MM.1S (cell line): ENCODE data around the gene MALRD1.

Experiments used
- EZH2 ChIP-seq: fragments of 300-600 bp; sonication (generic); optimal IDR thresholded peaks from 2 replicates; pipeline ENCODE3; 2017; ENCODE audit warnings: low read depth, mild to moderate bottlenecking, antibody characterized with exemption, low read length, mixed read lengths
- TF ChIP-seq, protein P1 (sequence below): fragments of 300-600 bp; sonication (generic); IDR thresholded peaks from 2 replicates; pipeline ENCODE4 v1.5.1; 2016; ENCODE audit warnings: antibody characterized with exemption, low read length, mixed read lengths

DNA sequence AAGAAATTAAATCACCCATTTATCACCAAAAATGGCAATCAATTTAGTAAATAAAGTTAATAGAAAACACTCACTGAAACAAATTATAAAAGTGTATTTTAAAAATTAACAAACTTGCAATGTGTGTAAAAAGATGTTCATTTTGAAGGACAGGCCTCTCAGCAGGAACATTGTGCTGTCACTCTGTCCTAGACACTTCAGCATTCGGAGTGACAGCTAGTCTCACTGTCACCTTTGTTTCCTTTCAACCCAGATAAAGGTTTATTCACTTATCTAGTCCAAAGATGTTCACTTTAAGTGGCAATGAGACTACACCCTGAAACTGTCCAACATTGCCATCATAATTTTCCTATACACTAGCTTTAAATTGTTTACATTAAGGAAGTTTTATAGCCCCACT lies 675.7 kb downstream of the MALRD1 start:
- TF ChIP-seq, protein P1, sequence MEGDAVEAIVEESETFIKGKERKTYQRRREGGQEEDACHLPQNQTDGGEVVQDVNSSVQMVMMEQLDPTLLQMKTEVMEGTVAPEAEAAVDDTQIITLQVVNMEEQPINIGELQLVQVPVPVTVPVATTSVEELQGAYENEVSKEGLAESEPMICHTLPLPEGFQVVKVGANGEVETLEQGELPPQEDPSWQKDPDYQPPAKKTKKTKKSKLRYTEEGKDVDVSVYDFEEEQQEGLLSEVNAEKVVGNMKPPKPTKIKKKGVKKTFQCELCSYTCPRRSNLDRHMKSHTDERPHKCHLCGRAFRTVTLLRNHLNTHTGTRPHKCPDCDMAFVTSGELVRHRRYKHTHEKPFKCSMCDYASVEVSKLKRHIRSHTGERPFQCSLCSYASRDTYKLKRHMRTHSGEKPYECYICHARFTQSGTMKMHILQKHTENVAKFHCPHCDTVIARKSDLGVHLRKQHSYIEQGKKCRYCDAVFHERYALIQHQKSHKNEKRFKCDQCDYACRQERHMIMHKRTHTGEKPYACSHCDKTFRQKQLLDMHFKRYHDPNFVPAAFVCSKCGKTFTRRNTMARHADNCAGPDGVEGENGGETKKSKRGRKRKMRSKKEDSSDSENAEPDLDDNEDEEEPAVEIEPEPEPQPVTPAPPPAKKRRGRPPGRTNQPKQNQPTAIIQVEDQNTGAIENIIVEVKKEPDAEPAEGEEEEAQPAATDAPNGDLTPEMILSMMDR = no peak
- no peak for TF ChIP-seq EZH2
